Natural killer cell (primary cell): ENCODE data around the gene PNMA6F. TPM values are rescaled to one million over a fixed set of nuclear protein-coding genes. Genes with fewer than 3 reads are reported as not detected.

Experiments used
- ATAC-seq, 3 donors: fragments of 150-1000 bp in 2 of 3; fragments of 200-7000 bp in 1 of 3; cut with Tn5 transposase; 1 replicate in 1 of 3; 2 replicates in 2 of 3; pipeline ENCODE4 v1.10.0; 2021; ENCODE audit warnings: mild to moderate bottlenecking in 2 of 3, moderate library complexity in 2 of 3
- DNase-seq, 2 donors: peaks; one replicate each; pipeline versions ENCODE4 v3.0.0 to v3.0.0-alpha.2; 2013 to 2021; ENCODE audit warnings: mixed read lengths in 1 of 2
- H3K27ac ChIP-seq: one replicate; pipeline ENCODE4 v1.5.1; 2013; ENCODE audit warnings: mild to moderate bottlenecking, low read length
- H3K27me3 ChIP-seq: one replicate; pipeline ENCODE4 v1.6.1; 2013; ENCODE audit warnings: low read length; ENCODE audit not compliant: control insufficient read depth, insufficient read depth
- H3K36me3 ChIP-seq: one replicate; pipeline ENCODE4 v1.6.1; 2013; ENCODE audit warnings: low read length; ENCODE audit not compliant: control insufficient read depth, insufficient read depth
- H3K4me1 ChIP-seq: one replicate; pipeline ENCODE4 v1.6.1; 2013; ENCODE audit warnings: low read length; ENCODE audit not compliant: control insufficient read depth, insufficient read depth
- H3K4me3 ChIP-seq: one replicate; pipeline ENCODE4 v1.5.1; 2013; ENCODE audit warnings: low read length
- H3K9me3 ChIP-seq: one replicate; pipeline ENCODE4 v1.6.1; 2013; ENCODE audit warnings: low read length; ENCODE audit not compliant: control insufficient read depth, insufficient read depth
- H3K27ac Mint-ChIP-seq, 2 donors: one replicate each; pipeline ENCODE4 v1.8.0; 2022; ENCODE audit warnings: mild to moderate bottlenecking in 2 of 2, mixed read lengths in 2 of 2, moderate library complexity in 1 of 2
- H3K27me3 Mint-ChIP-seq, 2 donors: one replicate each; pipeline ENCODE4 v1.8.0; 2022; ENCODE audit warnings: low read depth in 2 of 2, mixed read lengths in 2 of 2
- H3K36me3 Mint-ChIP-seq: one replicate; pipeline ENCODE4 v1.8.0; 2022; ENCODE audit warnings: mixed read lengths
- H3K4me1 Mint-ChIP-seq, 2 donors: one replicate each; pipeline ENCODE4 v1.8.0; 2022; ENCODE audit warnings: mixed read lengths in 2 of 2
- H3K4me3 Mint-ChIP-seq: one replicate; pipeline ENCODE4 v1.8.0; 2022; ENCODE audit warnings: mild to moderate bottlenecking, moderate library complexity, mixed read lengths
- H3K9me3 Mint-ChIP-seq, 2 donors: one replicate each; pipeline ENCODE4 v1.8.0; 2022; ENCODE audit warnings: mixed read lengths in 2 of 2
- WGBS: methylation state at CpG from one replicate; pipeline ENCODE4 v1.1.7; 2013; ENCODE audit warnings: missing lambda C conversion rate; ENCODE audit not compliant: insufficient coverage; 5-methylcytosine and 5-hydroxymethylcytosine counted together
- intact Hi-C: fragments of 100-400 bp; cut with micrococcal nuclease; formaldehyde crosslinking; loops from one replicate; pipeline ENCODE4 v1.14.2; 2022
- total RNA-seq, 4 donors: library from RNA; stranded (reverse); fragments of 120-200 nt in 1 of 4; gene quantifications; one replicate each; pipeline versions ENCODE4 v1.2.3 to v1.2.4, GENCODE V29; 2013 to 2022
- TF ChIP-seq, protein P1 (sequence below): fragments of 200-600 bp; IDR thresholded peaks from one replicate; pipeline ENCODE4 v1.8.0; 2022; ENCODE audit warnings: antibody characterized with exemption

PNMA6F gene
- total RNA-seq, 3 donors from 2014 or later (not counting 1 experiment from before 2014, with no cell fraction given), result not detected

- Mint-ChIP-seq H3K4me3 (no peak overlapping the region), H3K27me3 (no peaks in the 10 kb centered on the region), H3K27ac (no peak overlapping the region), H3K36me3 (no peaks in the 10 kb centered on the region), H3K4me1 (peaks cover 0 to 5% of the 10 kb centered on the region in 2 donors), H3K9me3 (no peaks in the 10 kb centered on the region)
- Histone ChIP-seq H3K4me1 (no peaks in the 10 kb centered on the region), H3K36me3 (peaks cover 10% of the 10 kb centered on the region), H3K9me3 (no peaks in the 10 kb centered on the region), H3K27ac (no peak overlapping the region), H3K4me3 (no peak overlapping the region), H3K27me3 (no peaks in the 10 kb centered on the region)
- ATAC-seq (no peak), DNase-seq (no peak)
- intact Hi-C loops, result no loop called here
- WGBS, result 90% methylated on average over 8 of the region's 8 CpGs
- TF ChIP-seq, protein P1, sequence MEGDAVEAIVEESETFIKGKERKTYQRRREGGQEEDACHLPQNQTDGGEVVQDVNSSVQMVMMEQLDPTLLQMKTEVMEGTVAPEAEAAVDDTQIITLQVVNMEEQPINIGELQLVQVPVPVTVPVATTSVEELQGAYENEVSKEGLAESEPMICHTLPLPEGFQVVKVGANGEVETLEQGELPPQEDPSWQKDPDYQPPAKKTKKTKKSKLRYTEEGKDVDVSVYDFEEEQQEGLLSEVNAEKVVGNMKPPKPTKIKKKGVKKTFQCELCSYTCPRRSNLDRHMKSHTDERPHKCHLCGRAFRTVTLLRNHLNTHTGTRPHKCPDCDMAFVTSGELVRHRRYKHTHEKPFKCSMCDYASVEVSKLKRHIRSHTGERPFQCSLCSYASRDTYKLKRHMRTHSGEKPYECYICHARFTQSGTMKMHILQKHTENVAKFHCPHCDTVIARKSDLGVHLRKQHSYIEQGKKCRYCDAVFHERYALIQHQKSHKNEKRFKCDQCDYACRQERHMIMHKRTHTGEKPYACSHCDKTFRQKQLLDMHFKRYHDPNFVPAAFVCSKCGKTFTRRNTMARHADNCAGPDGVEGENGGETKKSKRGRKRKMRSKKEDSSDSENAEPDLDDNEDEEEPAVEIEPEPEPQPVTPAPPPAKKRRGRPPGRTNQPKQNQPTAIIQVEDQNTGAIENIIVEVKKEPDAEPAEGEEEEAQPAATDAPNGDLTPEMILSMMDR, result no peak
Measured at GRCh38 chrX:153351981-153352380, 30.4 kb upstream of the PNMA6F start.

DNA sequence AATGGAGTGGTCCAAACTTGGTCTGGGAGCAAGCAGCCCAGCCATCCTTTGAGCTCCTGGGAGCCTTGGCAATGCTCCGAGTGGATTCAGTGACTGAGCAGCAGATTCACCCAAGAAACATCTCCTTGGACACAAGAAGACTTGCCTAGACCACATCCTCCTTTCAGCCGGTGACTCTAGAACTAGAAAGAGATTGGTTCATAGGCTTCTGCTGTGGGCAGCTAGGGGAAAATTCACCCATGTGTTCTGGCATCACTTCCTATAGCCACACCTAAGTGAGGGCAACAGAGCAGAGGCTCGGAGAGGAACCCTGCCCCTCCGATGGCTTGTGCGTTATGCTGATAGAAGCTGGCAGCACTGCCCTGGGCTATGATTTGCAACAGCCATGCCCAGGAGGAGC is 28.4 kb upstream of the PNMA6F start:
- H3K27me3 Mint-ChIP-seq, result no peaks in the 10 kb centered on the region
- Histone ChIP-seq H3K9me3 (no peaks in the 10 kb centered on the region), H3K27ac (no peak overlapping the region), H3K36me3 (peaks cover 20% of the 10 kb centered on the region), H3K4me3 (no peak overlapping the region), H3K27me3 (no peaks in the 10 kb centered on the region), H3K4me1 (no peaks in the 10 kb centered on the region)
- peaks cover 0 to 5% of the 10 kb centered on the region in 2 donors for H3K4me1 Mint-ChIP-seq
- H3K27ac Mint-ChIP-seq, result no peak overlapping the region
- no peak for DNase-seq
- no peaks in the 10 kb centered on the region for H3K9me3 Mint-ChIP-seq
- WGBS, result 90% methylated on average over 5 of the region's 5 CpGs
- intact Hi-C loops, result no loop called here
- no peak overlapping the region for H3K4me3 Mint-ChIP-seq
- no peaks in the 10 kb centered on the region for H3K36me3 Mint-ChIP-seq
- ATAC-seq, result no peak
- TF ChIP-seq, protein P1, result no peak

GRCh38 chrX:153348421-153348820 is 26.9 kb upstream of the PNMA6F start:
- peaks cover 5 to 13% of the 10 kb centered on the region in 2 donors for H3K4me1 Mint-ChIP-seq

DNA sequence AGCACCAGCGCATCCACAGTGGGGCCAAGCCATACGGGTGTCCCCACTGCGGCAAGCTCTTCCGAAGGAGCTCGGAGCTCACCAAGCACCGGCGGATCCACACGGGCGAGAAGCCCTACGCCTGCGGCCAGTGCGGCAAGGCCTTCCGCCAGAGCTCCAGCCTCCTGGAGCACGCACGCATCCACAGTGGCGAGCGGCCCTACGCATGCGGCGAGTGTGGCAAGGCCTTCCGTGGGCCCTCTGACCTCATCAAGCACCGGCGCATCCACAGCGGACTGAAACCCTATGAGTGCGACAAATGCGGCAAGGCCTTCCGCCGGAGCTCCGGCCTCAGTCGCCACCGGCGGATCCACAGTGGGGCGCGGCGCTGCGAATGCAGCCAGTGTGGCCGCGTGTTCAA is 26.0 kb upstream of the PNMA6F start:
- 98% methylated on average over 38 of the region's 38 CpGs for WGBS
- Histone ChIP-seq H3K27ac (no peak overlapping the region), H3K4me3 (no peak overlapping the region), H3K4me1 (no peaks in the 10 kb centered on the region), H3K36me3 (peaks cover 26% of the 10 kb centered on the region), H3K9me3 (no peaks in the 10 kb centered on the region), H3K27me3 (no peaks in the 10 kb centered on the region)
- Mint-ChIP-seq H3K9me3 (no peaks in the 10 kb centered on the region), H3K27me3 (no peaks in the 10 kb centered on the region), H3K4me3 (no peak overlapping the region), H3K27ac (no peak overlapping the region), H3K4me1 (peaks cover 5 to 18% of the 10 kb centered on the region in 2 donors), H3K36me3 (no peaks in the 10 kb centered on the region)
- ATAC-seq (no peak), DNase-seq (no peak)
- intact Hi-C loops, result no loop called here
- TF ChIP-seq, protein P1, result no peak

More at GRCh38 chrX:153348421-153348820, 26.9 kb upstream of the PNMA6F start:
- intact Hi-C loops, result no loop called here
- H3K27me3 Mint-ChIP-seq, result no peaks in the 10 kb centered on the region
- no peaks in the 10 kb centered on the region for H3K36me3 Mint-ChIP-seq
- H3K27ac ChIP-seq, result no peak overlapping the region
- TF ChIP-seq, protein P1, result no peak
- no peaks in the 10 kb centered on the region for H3K9me3 ChIP-seq
- ATAC-seq, result no peak
- no peak for DNase-seq
- no peak overlapping the region for H3K4me3 ChIP-seq
- no peaks in the 10 kb centered on the region for H3K4me1 ChIP-seq
- H3K36me3 ChIP-seq, result peaks cover 26% of the 10 kb centered on the region
- H3K9me3 Mint-ChIP-seq, result no peaks in the 10 kb centered on the region
- 88% methylated on average over 8 of the region's 8 CpGs for WGBS
- H3K27ac Mint-ChIP-seq, result no peak overlapping the region
- no peak overlapping the region for H3K4me3 Mint-ChIP-seq
- no peaks in the 10 kb centered on the region for H3K27me3 ChIP-seq
